ENCODE results near the gene CEBPG.

The CEBPG gene

GRCh38 chr19:33345163-33345562 is 28.3 kb upstream of the CEBPG start:
- TF ChIP-seq EZH2phosphoT487 (IDR thresholded peaks at IDR 0.05; ENCODE audit: borderline replicate concordance) (no peak), CTCF (conservative IDR thresholded peaks at IDR 0.05; ENCODE audit: low read length) (no peak)
- H3K4me3 ChIP-seq (ENCODE audit: low read length, poor library complexity, severe bottlenecking): no peak overlapping the region

GRCh38 chr19:33346665-33347064 is 26.8 kb upstream of the CEBPG start:
- Histone ChIP-seq H3K9me2 (replicated peaks; ENCODE audit: low read depth, low read length) (no peaks in the 10 kb centered on the region), H3K9ac (ENCODE audit: low read depth, low read length, poor library complexity, severe bottlenecking) (no peak overlapping the region), H3K27me3 (ENCODE audit: insufficient read depth, low read length, poor library complexity, severe bottlenecking) (no peaks in the 10 kb centered on the region), H3K4me2 (ENCODE audit: low read depth, low read length, poor library complexity, severe bottlenecking) (no peak overlapping the region), H3F3A (ENCODE audit: low read depth) (no peaks in the 10 kb centered on the region), H3K4me3 (ENCODE audit: low read length, poor library complexity, severe bottlenecking) (no peak overlapping the region), H3K36me3 (ENCODE audit: insufficient read depth, low read length) (no peaks in the 10 kb centered on the region), H3K4me1 (ENCODE audit: insufficient read depth, low read length, poor library complexity, severe bottlenecking) (no peaks in the 10 kb centered on the region), H4K20me1 (ENCODE audit: insufficient read depth, low read length, poor library complexity, severe bottlenecking) (no peaks in the 10 kb centered on the region), H3K9me3 (ENCODE audit: insufficient read depth, low read depth, low read length) (no peaks in the 10 kb centered on the region), H2AFZ (ENCODE audit: low read length) (no peak overlapping the region), H3K79me2 (ENCODE audit: insufficient read depth, low read length) (no peaks in the 10 kb centered on the region)
- TF ChIP-seq EZH2phosphoT487 (IDR thresholded peaks at IDR 0.05; ENCODE audit: borderline replicate concordance) (no peak), CTCF (conservative IDR thresholded peaks at IDR 0.05; ENCODE audit: low read length) (no peak)

More at GRCh38 chr19:33345163-33345562, 28.3 kb upstream of the CEBPG start:
- Histone ChIP-seq H3K9me2 (replicated peaks; ENCODE audit: low read depth, low read length) (no peaks in the 10 kb centered on the region), H3K9me3 (ENCODE audit: insufficient read depth, low read depth, low read length) (no peaks in the 10 kb centered on the region), H3K36me3 (ENCODE audit: insufficient read depth, low read length) (no peaks in the 10 kb centered on the region), H4K20me1 (ENCODE audit: insufficient read depth, low read length, poor library complexity, severe bottlenecking) (no peaks in the 10 kb centered on the region), H3K27me3 (ENCODE audit: insufficient read depth, low read length, poor library complexity, severe bottlenecking) (no peaks in the 10 kb centered on the region), H3K4me2 (ENCODE audit: low read depth, low read length, poor library complexity, severe bottlenecking) (no peak overlapping the region), H3K4me1 (ENCODE audit: insufficient read depth, low read length, poor library complexity, severe bottlenecking) (no peaks in the 10 kb centered on the region), H3F3A (ENCODE audit: low read depth) (no peaks in the 10 kb centered on the region), H3K79me2 (ENCODE audit: insufficient read depth, low read length) (no peaks in the 10 kb centered on the region), H3K9ac (ENCODE audit: low read depth, low read length, poor library complexity, severe bottlenecking) (no peak overlapping the region), H2AFZ (ENCODE audit: low read length) (no peak overlapping the region)

- TF ChIP-seq CTCF (conservative IDR thresholded peaks at IDR 0.05; ENCODE audit: low read length): no peak
- no peak for TF ChIP-seq EZH2phosphoT487 (IDR thresholded peaks at IDR 0.05; ENCODE audit: borderline replicate concordance)
- Histone ChIP-seq H3K4me2 (ENCODE audit: low read depth, low read length, poor library complexity, severe bottlenecking) (no peak overlapping the region), H3K9me3 (ENCODE audit: insufficient read depth, low read depth, low read length) (no peaks in the 10 kb centered on the region), H2AFZ (ENCODE audit: low read length) (no peak overlapping the region), H3K4me1 (ENCODE audit: insufficient read depth, low read length, poor library complexity, severe bottlenecking) (no peaks in the 10 kb centered on the region), H3K9me2 (replicated peaks; ENCODE audit: low read depth, low read length) (no peaks in the 10 kb centered on the region), H3K27me3 (ENCODE audit: insufficient read depth, low read length, poor library complexity, severe bottlenecking) (no peaks in the 10 kb centered on the region), H4K20me1 (ENCODE audit: insufficient read depth, low read length, poor library complexity, severe bottlenecking) (no peaks in the 10 kb centered on the region), H3F3A (ENCODE audit: low read depth) (no peaks in the 10 kb centered on the region), H3K36me3 (ENCODE audit: insufficient read depth, low read length) (no peaks in the 10 kb centered on the region), H3K4me3 (ENCODE audit: low read length, poor library complexity, severe bottlenecking) (no peak overlapping the region), H3K79me2 (ENCODE audit: insufficient read depth, low read length) (no peaks in the 10 kb centered on the region), H3K9ac (ENCODE audit: low read depth, low read length, poor library complexity, severe bottlenecking) (no peak overlapping the region)
These were observed 26.2 kb upstream of the CEBPG start for GRCh38 chr19:33347300-33347699.

All from Loucy (cell line).